ENCODE data around the gene INVS. TPM values are rescaled to one million over a fixed set of nuclear protein-coding genes. Genes with fewer than 3 reads are reported as not detected.
"Not testable (repeated sequence)": the region's sequence is repeated elsewhere in the genome, so short reads cannot be mapped to it uniquely, and the experiment has no call there.

The INVS gene
- total and polyA plus RNA-seq, 12 donors: 1.6 to 8.0 (median 5.5) TPM

- 66 to 78% methylated on average over 3 of the region's 3 CpGs for WGBS, 2 donors
- ATAC-seq (peak in 1 of 8 donors; percentile 29), DNase-seq (no peak)
- H3K4me3 ChIP-seq: no peak overlapping the region
- TF ChIP-seq CTCF (IDR thresholded peaks at IDR 0.05): peak; percentile 43 to 74 (median 67)
- no peaks in the 10 kb centered on the region for H3K27me3 ChIP-seq
- peaks cover 0 to 5% (median 0%) of the 10 kb centered on the region in 9 donors for H3K4me1 ChIP-seq
- intact Hi-C loops (cut with DNase I): loop anchor here (5.0 to 10.0 kb wide), 8 partner anchors 272 to 1141 kb away; partner anchors contain the start of gene NR4A3 (in 1 of the 10)
- no peak overlapping the region for H3K27ac ChIP-seq
- H3K36me3 ChIP-seq: peaks cover 0 to 74% (median 5%) of the 10 kb centered on the region in 9 donors
- no peaks in the 10 kb centered on the region for H3K9me3 ChIP-seq
Measured at GRCh38 chr9:100322954-100323536, 224.0 kb downstream of the INVS start.

- Histone ChIP-seq H3K4me1 (peaks cover 0 to 5% (median 0%) of the 10 kb centered on the region in 9 donors), H3K27me3 (no peaks in the 10 kb centered on the region), H3K27ac (no peak overlapping the region), H3K9me3 (no peaks in the 10 kb centered on the region), H3K36me3 (peaks cover 0 to 74% (median 4%) of the 10 kb centered on the region in 9 donors), H3K4me3 (no peak overlapping the region)
- DNase-seq (no peak), ATAC-seq (no peak)
- intact Hi-C loops (cut with DNase I): loop anchor here (5.0 to 10.0 kb wide), 8 partner anchors 270 to 1142 kb away; partner anchors contain the start of gene NR4A3 (in 1 of the 10)
- 52% methylated on average over 4 of the region's 4 CpGs for WGBS, 2 donors
- TF ChIP-seq CTCF (IDR thresholded peaks at IDR 0.05): peak in 8 of 9 donors; percentile 29 to 71 (median 58)
Measured at GRCh38 chr9:100324594-100325200, 225.7 kb downstream of the INVS start.

- DNase-seq; H3K27ac ChIP-seq; intact Hi-C loops (cut with DNase I); ATAC-seq; H3K27me3 ChIP-seq; H3K4me1 ChIP-seq; H3K9me3 ChIP-seq; H3K4me3 ChIP-seq: not testable (repeated sequence)
- WGBS, 2 donors: 97 to 99% methylated on average over 5 of the region's 5 CpGs
- peaks cover 0 to 34% (median 0%) of the 10 kb centered on the region in 9 donors for H3K36me3 ChIP-seq
Measured at GRCh38 chr9:100338736-100339135, 239.7 kb downstream of the INVS start.

GRCh38 chr9:100340224-100340623 lies 241.2 kb downstream of the INVS start:
- peaks cover 0 to 33% (median 4%) of the 10 kb centered on the region in 9 donors for H3K36me3 ChIP-seq
- H3K27me3 ChIP-seq: no peaks in the 10 kb centered on the region
- DNase-seq (no peak), ATAC-seq (no peak)
- no peak overlapping the region for H3K4me3 ChIP-seq
- no peak for TF ChIP-seq CTCF (IDR thresholded peaks at IDR 0.05)
- no peaks in the 10 kb centered on the region for H3K9me3 ChIP-seq
- H3K4me1 ChIP-seq: no peaks in the 10 kb centered on the region
- WGBS, 2 donors: 96% methylated on average over 2 of the region's 2 CpGs
- intact Hi-C loops (cut with DNase I): loop anchor here in 1 of 10 donors (10.0 kb wide), 1 partner anchor 95 kb away; no protein-coding TSS in a partner anchor
- no peak overlapping the region for H3K27ac ChIP-seq

All from heart right ventricle (tissue), 16 donors.